HFFc6 (cell line): ENCODE results near the gene CDH3. TPM values are rescaled to one million over a fixed set of nuclear protein-coding genes. Genes with fewer than 3 reads are reported as not detected.
"Not testable (repeated sequence)": the region's sequence is repeated elsewhere in the genome, so short reads cannot be mapped to it uniquely, and the experiment has no call there.

Source experiments
- DNase-seq: peaks from one replicate; pipeline ENCODE4 v3.0.0-alpha.2; 2018
- H3K27ac Mint-ChIP-seq: 2 replicates; pipeline ENCODE4 v1.8.0; 2020; ENCODE audit warnings: mild to moderate bottlenecking, mixed read lengths
- H3K27me3 Mint-ChIP-seq: 2 replicates; pipeline ENCODE4 v1.8.0; 2021; ENCODE audit warnings: mild to moderate bottlenecking, moderate library complexity, mixed read lengths; ENCODE audit not compliant: insufficient read depth
- H3K36me3 Mint-ChIP-seq: 2 replicates; pipeline ENCODE4 v1.8.0; 2021; ENCODE audit warnings: low read depth, mixed read lengths
- H3K4me1 Mint-ChIP-seq: 2 replicates; pipeline ENCODE4 v1.8.0; 2020; ENCODE audit warnings: low read depth, mixed read lengths
- H3K4me3 Mint-ChIP-seq: 2 replicates; pipeline ENCODE4 v1.8.0; 2020; ENCODE audit warnings: mild to moderate bottlenecking, moderate library complexity, mixed read lengths
- H3K9me3 Mint-ChIP-seq: 2 replicates; pipeline ENCODE4 v1.8.0; 2020; ENCODE audit warnings: mild to moderate bottlenecking, mixed read lengths
- total RNA-seq, 6 experiments: library from RNA; stranded (reverse); fragmentation: NEBNext Ultra II Directional; extraction: Animal tissue kit (Norgen Biotek cat#: 25700); gene quantifications; 2 replicates in 1 of 6; 3 replicates in 5 of 6; pipeline ENCODE4 v1.2.3, GENCODE V29; 2021
- TF ChIP-seq, protein P1 (sequence below): fragments of 200-600 bp; sonication (generic); IDR thresholded peaks from 2 replicates; pipeline ENCODE4 v1.5.0; 2021; ENCODE audit warnings: antibody characterized with exemption, mild to moderate bottlenecking

Gene CDH3
- total RNA-seq, 6 experiments from 2014 or later: 0.10 to 0.36 (median 0.13) TPM; not detected in 2

DNA sequence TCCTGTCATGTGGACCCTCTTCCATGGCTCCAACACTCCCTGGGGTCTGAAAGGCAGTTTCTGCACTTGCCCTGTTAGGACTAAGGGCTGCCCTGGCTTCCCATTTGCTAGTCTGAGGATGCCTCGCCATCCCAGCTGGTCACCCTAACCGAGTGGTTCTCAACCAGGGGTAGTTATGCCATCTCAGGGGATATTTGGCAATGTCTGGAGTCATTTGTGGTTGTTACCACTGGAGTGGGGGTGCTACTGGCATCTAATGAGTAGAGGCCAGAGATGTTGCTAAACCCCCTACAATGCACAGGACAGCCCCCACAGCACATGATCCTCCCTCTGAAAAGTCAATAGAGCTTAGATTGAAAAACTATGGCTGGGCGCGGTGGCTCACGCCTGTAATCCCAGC, 65.1 kb downstream of the CDH3 start:
- TF ChIP-seq, protein P1, sequence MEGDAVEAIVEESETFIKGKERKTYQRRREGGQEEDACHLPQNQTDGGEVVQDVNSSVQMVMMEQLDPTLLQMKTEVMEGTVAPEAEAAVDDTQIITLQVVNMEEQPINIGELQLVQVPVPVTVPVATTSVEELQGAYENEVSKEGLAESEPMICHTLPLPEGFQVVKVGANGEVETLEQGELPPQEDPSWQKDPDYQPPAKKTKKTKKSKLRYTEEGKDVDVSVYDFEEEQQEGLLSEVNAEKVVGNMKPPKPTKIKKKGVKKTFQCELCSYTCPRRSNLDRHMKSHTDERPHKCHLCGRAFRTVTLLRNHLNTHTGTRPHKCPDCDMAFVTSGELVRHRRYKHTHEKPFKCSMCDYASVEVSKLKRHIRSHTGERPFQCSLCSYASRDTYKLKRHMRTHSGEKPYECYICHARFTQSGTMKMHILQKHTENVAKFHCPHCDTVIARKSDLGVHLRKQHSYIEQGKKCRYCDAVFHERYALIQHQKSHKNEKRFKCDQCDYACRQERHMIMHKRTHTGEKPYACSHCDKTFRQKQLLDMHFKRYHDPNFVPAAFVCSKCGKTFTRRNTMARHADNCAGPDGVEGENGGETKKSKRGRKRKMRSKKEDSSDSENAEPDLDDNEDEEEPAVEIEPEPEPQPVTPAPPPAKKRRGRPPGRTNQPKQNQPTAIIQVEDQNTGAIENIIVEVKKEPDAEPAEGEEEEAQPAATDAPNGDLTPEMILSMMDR: no peak
- peaks cover 12% of the 10 kb centered on the region for H3K4me1 Mint-ChIP-seq
- no peaks in the 10 kb centered on the region for H3K36me3 Mint-ChIP-seq
- H3K27me3 Mint-ChIP-seq: peaks cover 24% of the 10 kb centered on the region
- no peak for DNase-seq
- H3K9me3 Mint-ChIP-seq: no peaks in the 10 kb centered on the region
- no peak overlapping the region for H3K27ac Mint-ChIP-seq
- no peak overlapping the region for H3K4me3 Mint-ChIP-seq

DNA sequence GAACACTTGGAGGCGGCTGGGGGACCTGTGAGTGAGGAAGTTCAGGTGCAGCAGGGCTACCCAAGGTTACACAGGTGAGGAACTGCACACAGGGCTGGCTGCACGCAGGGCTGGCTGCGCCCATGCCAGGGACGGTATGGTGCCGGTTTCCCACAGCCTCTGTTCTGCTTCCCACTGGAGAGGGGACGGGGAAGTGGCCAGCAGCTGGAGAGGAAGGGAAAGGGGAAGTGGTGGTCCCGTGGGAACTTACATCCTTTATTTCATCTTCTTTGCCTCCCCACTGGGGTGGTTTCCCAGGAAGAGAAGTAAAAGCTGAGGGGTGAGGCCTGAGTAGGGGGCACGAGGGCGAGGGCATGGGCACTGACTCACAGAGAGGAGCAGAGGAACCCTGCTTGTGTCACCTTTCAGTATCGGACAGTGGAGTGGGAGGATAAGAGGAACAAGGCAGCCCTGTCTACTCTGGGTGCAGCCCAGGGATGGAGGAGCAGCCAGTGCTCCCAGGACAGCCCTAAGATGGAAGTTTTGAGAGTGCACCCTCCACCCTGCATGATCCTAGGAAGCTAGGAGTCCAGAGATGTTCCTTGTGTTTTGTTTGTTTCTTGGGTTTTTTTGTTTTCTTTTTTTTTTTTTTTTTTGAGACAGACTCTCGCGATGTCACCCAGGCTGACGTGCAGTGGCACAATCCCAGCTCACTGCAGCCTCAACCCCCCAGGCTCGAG, 66.5 kb downstream of the CDH3 start:
- Mint-ChIP-seq H3K27ac (no peak overlapping the region), H3K4me1 (peaks cover 12% of the 10 kb centered on the region), H3K4me3 (no peak overlapping the region), H3K27me3 (peaks cover 26% of the 10 kb centered on the region), H3K36me3 (no peaks in the 10 kb centered on the region), H3K9me3 (no peaks in the 10 kb centered on the region)
- no peak for DNase-seq
- TF ChIP-seq, protein P1: no peak

DNA sequence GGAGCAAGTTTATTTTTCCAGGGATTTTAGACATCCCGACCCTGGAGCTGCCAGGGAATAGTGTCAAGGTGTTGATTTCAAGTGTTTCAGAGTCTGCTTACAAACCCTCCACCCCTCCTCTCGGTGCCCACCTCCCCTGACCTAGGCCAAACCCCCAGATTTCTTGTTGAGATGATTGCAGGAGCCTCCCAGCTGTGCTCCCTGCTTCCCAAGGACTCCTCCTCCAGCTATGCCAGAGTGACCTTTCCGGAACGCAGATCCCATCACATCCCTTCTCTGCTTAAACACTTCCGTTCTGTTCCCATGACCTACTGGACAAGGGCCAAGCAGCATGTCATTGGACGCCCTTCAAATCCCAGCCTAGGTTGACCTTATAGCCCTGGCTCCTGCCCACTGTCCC, 68.3 kb downstream of the CDH3 start:
- DNase-seq: no peak
- TF ChIP-seq, protein P1: no peak
- H3K27me3 Mint-ChIP-seq: peaks cover 29% of the 10 kb centered on the region
- H3K9me3 Mint-ChIP-seq: no peaks in the 10 kb centered on the region
- no peaks in the 10 kb centered on the region for H3K36me3 Mint-ChIP-seq
- H3K4me3 Mint-ChIP-seq: no peak overlapping the region
- no peak overlapping the region for H3K27ac Mint-ChIP-seq
- H3K4me1 Mint-ChIP-seq: peaks cover 6% of the 10 kb centered on the region; the same call in 1 of the 2 replicates

DNA sequence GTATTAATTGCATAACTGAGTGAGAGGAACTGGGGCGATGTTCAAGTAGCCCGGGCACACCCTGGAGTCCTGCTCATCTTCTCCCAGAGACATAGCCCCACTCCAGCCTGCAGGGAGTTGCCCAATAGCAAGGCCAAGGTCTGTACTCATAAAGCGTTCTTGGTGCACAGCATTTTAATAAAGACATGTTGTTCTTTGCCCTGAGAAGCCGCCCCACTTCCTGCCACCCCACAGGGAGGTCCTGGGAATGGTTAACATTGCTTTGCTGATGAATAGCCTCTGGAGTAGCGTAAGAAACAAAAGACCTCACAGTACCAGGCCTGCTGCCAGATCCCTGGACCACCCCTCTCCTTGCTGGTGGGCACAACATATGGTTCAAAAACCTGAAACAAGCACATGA, 70.4 kb downstream of the CDH3 start:
- H3K27ac Mint-ChIP-seq: no peak overlapping the region
- no peaks in the 10 kb centered on the region for H3K36me3 Mint-ChIP-seq
- TF ChIP-seq, protein P1: no peak
- peaks cover 6% of the 10 kb centered on the region; the same call in 1 of the 2 replicates for H3K4me1 Mint-ChIP-seq
- no peak for DNase-seq
- H3K4me3 Mint-ChIP-seq: no peak overlapping the region
- peaks cover 3% of the 10 kb centered on the region; the same call in 1 of the 2 replicates for H3K9me3 Mint-ChIP-seq
- peaks cover 18% of the 10 kb centered on the region for H3K27me3 Mint-ChIP-seq

DNA sequence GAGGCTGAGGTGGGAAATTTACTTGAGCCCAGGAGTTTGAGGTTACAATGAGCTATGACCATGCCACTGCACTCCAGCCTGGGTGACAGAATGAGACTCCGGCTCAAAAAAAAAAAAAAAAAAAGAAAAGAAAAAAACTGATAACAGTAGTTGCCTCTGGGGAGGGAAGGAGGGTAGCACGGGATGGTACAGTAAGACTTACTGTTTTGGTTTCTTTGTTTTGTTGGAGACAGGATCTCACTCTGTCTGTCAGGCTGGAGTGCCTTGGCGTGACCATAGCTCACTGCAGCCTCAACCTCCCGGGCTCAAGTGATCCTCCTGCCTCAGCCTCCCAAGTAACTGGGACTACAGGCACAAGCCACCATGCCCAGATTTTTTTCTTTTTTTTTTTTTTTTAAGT, 71.4 kb downstream of the CDH3 start:
- not testable (repeated sequence) for H3K27ac Mint-ChIP-seq, H3K4me1 Mint-ChIP-seq, DNase-seq, H3K4me3 Mint-ChIP-seq, H3K36me3 Mint-ChIP-seq, H3K9me3 Mint-ChIP-seq
- H3K27me3 Mint-ChIP-seq: peaks cover 11% of the 10 kb centered on the region

DNA sequence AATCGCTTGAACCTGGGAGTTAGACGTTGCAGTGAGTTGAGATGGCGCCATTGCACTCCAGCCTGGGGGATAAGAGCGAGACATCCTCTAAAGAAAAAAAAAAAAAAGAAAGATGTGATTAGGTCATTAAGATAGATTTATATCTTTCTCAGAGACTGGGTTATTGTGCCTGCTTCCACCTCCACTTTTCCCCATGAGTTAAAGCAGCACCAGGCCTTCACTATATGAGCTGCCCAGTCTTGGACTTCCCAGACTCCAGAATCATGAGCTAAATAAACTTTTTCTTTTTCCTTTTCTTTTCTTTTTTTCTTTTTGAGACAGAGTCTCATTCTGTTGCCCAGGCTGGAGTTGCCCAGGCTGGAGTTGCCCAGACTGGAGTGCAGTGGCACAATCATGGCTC, 72.6 kb downstream of the CDH3 start:
- no peak for DNase-seq
- TF ChIP-seq, protein P1: no peak
- H3K27me3 Mint-ChIP-seq: peaks cover 13% of the 10 kb centered on the region
- H3K4me3 Mint-ChIP-seq: no peak overlapping the region
- H3K27ac Mint-ChIP-seq: no peak overlapping the region
- H3K9me3 Mint-ChIP-seq: peaks cover 3% of the 10 kb centered on the region; the same call in 1 of the 2 replicates
- H3K36me3 Mint-ChIP-seq: no peaks in the 10 kb centered on the region
- H3K4me1 Mint-ChIP-seq: no peaks in the 10 kb centered on the region
